Breast epithelium (tissue), 4 donors: Measurements from ENCODE around the gene BRSK1. TPM values are rescaled to one million over a fixed set of nuclear protein-coding genes. Genes with fewer than 3 reads are reported as not detected.
A peak's percentile ranks its signal among the peaks of the same experiment; 100 is the strongest.

Experiments
- DNase-seq, 2 donors: peaks; one replicate each; pipeline ENCODE4 v3.0.0-alpha.2; 2019; ENCODE audit warnings: low spot score in 2 of 2
- H3K27ac ChIP-seq, 2 donors: fragments of 200-600 bp; sonication (generic) in 1 of 2; one replicate each; pipeline ENCODE4 v1.5.1; 2016 to 2019; ENCODE audit warnings: mild to moderate bottlenecking in 1 of 2
- H3K27me3 ChIP-seq, 2 donors: fragments of 200-600 bp; sonication (generic) in 1 of 2; one replicate each; pipeline versions ENCODE4 v1.5.1 to v1.6.0; 2017 to 2019; ENCODE audit warnings: control low read depth in 1 of 2, mild to moderate bottlenecking in 1 of 2
- H3K36me3 ChIP-seq: fragments of 200-600 bp; one replicate; pipeline ENCODE4 v1.5.1; 2019
- H3K4me1 ChIP-seq, 2 donors: fragments of 200-600 bp; sonication (generic); one replicate each; pipeline ENCODE4 v1.5.1; 2016 to 2019; ENCODE audit warnings: control low read depth in 1 of 2
- H3K4me3 ChIP-seq, 3 donors: fragments of 200-600 bp; sonication (generic); 1 replicate in 2 of 3; 2 replicates in 1 of 3; pipeline ENCODE4 v1.5.1; 2016 to 2019; ENCODE audit warnings: mild to moderate bottlenecking in 3 of 3, moderate library complexity in 2 of 3
- H3K9me3 ChIP-seq, 2 donors: fragments of 200-600 bp; sonication (generic) in 1 of 2; one replicate each; pipeline ENCODE4 v1.5.1; 2016 to 2019; ENCODE audit warnings: control low read depth in 1 of 2
- CTCF ChIP-seq, 3 donors: fragments of 450-650 bp; IDR thresholded peaks; one replicate each; pipeline ENCODE4 v1.5.1; 2016 to 2017; ENCODE audit warnings: antibody characterized with exemption in 3 of 3, mild to moderate bottlenecking in 3 of 3, moderate library complexity in 3 of 3
- POLR2A ChIP-seq: fragments of 450-650 bp; IDR thresholded peaks from one replicate; pipeline ENCODE4 v1.6.1; 2016; ENCODE audit warnings: antibody characterized with exemption, mild to moderate bottlenecking, moderate library complexity
- POLR2AphosphoS5 ChIP-seq, 3 donors: sonication (generic); formaldehyde crosslinking; IDR thresholded peaks; one replicate each; pipeline ENCODE4 v1.6.1; 2017; ENCODE audit warnings: antibody characterized with exemption in 3 of 3
- intact Hi-C: fragments of 100-400 bp; cut with DNase I; formaldehyde crosslinking; loops from one replicate; pipeline ENCODE4 v1.15.1; 2023; ENCODE audit warnings: low total_unique reads
- total RNA-seq, 3 donors: library from RNA; depleted of rRNA; stranded (reverse); fragments of >200 nt; gene quantifications; one replicate each; pipeline ENCODE4 v1.1.0, GENCODE V29; 2016

BRSK1 gene
- total RNA-seq, 3 donors from 2014 or later: 2.5 to 4.6 TPM; not detected in 1

- peak overlapping the region; percentile 22 to 70 (median 50) for H3K4me3 ChIP-seq
- intact Hi-C loops: no loop called here
- no peaks in the 10 kb centered on the region for H3K9me3 ChIP-seq
- H3K36me3 ChIP-seq: no peaks in the 10 kb centered on the region
- H3K27ac ChIP-seq: peak overlapping the region in 1 of 2 donors; percentile 6
- TF ChIP-seq CTCF (IDR thresholded peaks at IDR 0.05): no peak
- peak in 1 of 3 donors; percentile 24 for TF ChIP-seq POLR2AphosphoS5 (IDR thresholded peaks at IDR 0.05)
- TF ChIP-seq POLR2A: no peak
- peak in 1 of 2 donors; percentile 48 for DNase-seq
- H3K27me3 ChIP-seq: peaks cover 11 to 32% of the 10 kb centered on the region in 2 donors
- peaks cover 0 to 4% of the 10 kb centered on the region in 2 donors for H3K4me1 ChIP-seq
Measured at GRCh38 chr19:55353803-55354697, 70.3 kb downstream of the BRSK1 start.

GRCh38 chr19:55354698-55355212, 71.0 kb downstream of the BRSK1 start, which contains the start of gene COX6B2:
COX6B2 (minus strand) TSS chr19:55354719; CDS start chr19:55354521, 198 bp downstream.
- Histone ChIP-seq H3K27me3 (peaks cover 11 to 32% of the 10 kb centered on the region in 2 donors), H3K27ac (peak within 1 kb of the TSS in 1 of 2 donors; percentile 6)
- intact Hi-C loops: no loop called here

GRCh38 chr19:55355213-55355821, 71.5 kb downstream of the BRSK1 start:
- peaks cover 0 to 4% of the 10 kb centered on the region in 2 donors for H3K4me1 ChIP-seq
- intact Hi-C loops: no loop called here

More at GRCh38 chr19:55354698-55355212, 71.0 kb downstream of the BRSK1 start, which contains the start of gene COX6B2:
- no peak for DNase-seq
- H3K4me1 ChIP-seq: peaks cover 0 to 4% of the 10 kb centered on the region in 2 donors
- H3K9me3 ChIP-seq: no peaks in the 10 kb centered on the region
- no peaks in the 10 kb centered on the region for H3K36me3 ChIP-seq
- H3K4me3 ChIP-seq: peak within 1 kb of the TSS; percentile 22 to 70 (median 50)
- no peak for TF ChIP-seq CTCF (IDR thresholded peaks at IDR 0.05)
- no peak for TF ChIP-seq POLR2AphosphoS5 (IDR thresholded peaks at IDR 0.05)
- TF ChIP-seq POLR2A: no peak

GRCh38 chr19:55358493-55358892, 74.7 kb downstream of the BRSK1 start:
- Histone ChIP-seq H3K4me1 (peaks cover 0 to 4% of the 10 kb centered on the region in 2 donors), H3K36me3 (no peaks in the 10 kb centered on the region), H3K4me3 (no peak overlapping the region), H3K9me3 (no peaks in the 10 kb centered on the region), H3K27ac (no peak overlapping the region), H3K27me3 (peaks cover 0 to 9% of the 10 kb centered on the region in 2 donors)
- intact Hi-C loops: no loop called here
- TF ChIP-seq CTCF (IDR thresholded peaks at IDR 0.05) (no peak), POLR2A (no peak), POLR2AphosphoS5 (IDR thresholded peaks at IDR 0.05) (no peak)
- no peak for DNase-seq

More at GRCh38 chr19:55355213-55355821, 71.5 kb downstream of the BRSK1 start:
- TF ChIP-seq CTCF (IDR thresholded peaks at IDR 0.05): no peak
- no peak for TF ChIP-seq POLR2AphosphoS5 (IDR thresholded peaks at IDR 0.05)
- TF ChIP-seq POLR2A: no peak
- Histone ChIP-seq H3K27me3 (peaks cover 11 to 32% of the 10 kb centered on the region in 2 donors), H3K27ac (peak overlapping the region in 1 of 2 donors; percentile 6), H3K36me3 (no peaks in the 10 kb centered on the region), H3K9me3 (no peaks in the 10 kb centered on the region), H3K4me3 (no peak overlapping the region)
- no peak for DNase-seq
